Measurements from ENCODE around the gene LCP1. TPM values are rescaled to one million over a fixed set of nuclear protein-coding genes. Genes with fewer than 3 reads are reported as not detected.

Gene LCP1
- total RNA-seq, 2 donors from 2014 or later: 761 to 1,053 TPM

DNA sequence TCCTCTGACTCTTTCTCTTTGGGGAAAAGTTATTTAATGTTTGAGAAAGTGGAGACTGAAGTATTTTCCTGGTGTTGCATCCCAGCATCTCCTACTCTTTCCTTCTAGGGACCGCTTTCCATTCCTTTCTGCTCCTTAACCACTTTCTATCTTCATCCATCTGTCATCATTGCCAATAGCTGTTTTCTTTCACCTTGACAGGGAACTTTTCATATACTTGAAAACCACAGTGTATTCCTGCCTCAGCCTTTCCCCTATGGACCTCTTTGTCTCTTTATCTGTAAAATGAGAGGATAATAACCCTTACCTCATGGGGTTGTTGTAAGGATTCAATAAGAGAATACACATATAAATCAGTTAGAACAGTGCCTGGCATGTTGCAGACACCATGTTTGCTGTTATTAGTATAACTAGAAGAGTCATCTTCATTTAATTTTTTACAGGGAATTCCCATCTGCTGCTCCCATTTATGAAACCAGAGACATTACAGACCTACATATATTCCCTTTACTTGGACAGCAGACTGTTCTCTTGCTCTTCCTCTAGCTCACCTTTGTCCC is 31.8 kb downstream of the LCP1 start:
- Mint-ChIP-seq H3K36me3 (peaks cover 31 to 74% of the 10 kb centered on the region in 2 donors), H3K9me3 (no peaks in the 10 kb centered on the region), H3K27ac (peak overlapping the region; percentile 69 to 92)
- peak in 1 of 2 donors; percentile 8 for ATAC-seq
- no peak for DNase-seq (ENCODE audit: low spot score in 2 of 2)

DNA sequence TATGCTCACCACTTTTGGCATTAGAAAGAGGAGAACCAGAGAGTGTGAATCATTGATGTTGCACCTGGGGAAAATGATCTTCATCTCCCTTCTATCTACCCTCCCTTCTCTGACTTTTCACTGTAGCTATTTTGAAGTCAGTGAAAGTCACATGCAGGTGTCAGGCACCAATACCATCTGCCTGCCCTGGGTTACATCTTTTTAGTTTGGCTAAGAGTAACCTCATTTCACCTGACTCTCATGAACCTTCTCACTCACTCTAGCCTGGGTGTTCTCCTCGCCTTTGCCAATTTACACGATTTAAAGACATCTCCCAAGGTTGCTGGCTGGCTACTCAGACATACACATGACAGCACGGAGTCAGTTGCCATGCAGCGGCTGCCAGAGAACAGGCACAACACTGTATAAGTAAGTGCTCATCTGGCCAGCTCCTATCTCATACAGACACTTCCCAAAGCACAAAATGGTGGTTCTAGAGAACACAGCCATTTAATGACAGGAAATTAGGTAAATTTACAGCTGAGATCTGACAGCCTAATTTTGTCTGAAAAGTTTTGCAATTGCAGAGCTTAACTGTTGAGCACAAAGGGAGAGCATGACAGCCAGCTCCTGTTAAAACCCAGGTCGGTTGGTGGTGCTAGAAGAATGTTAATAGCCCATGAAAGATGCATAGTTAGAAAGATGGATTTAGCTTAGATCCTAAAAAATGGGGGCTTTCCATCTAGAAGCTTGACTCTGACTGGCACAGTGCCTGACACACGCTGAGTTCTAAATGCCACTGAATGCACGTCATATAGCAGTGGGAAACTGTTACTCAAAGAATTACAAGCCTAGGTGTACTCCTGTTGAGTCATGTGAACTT is 32.5 kb downstream of the LCP1 start:
- peak overlapping the region; percentile 69 to 92 for H3K27ac Mint-ChIP-seq
- H3K9me3 Mint-ChIP-seq: no peaks in the 10 kb centered on the region
- DNase-seq (ENCODE audit: low spot score in 2 of 2): no peak
- ATAC-seq: peak; percentile 84 to 94
- peaks cover 35 to 74% of the 10 kb centered on the region in 2 donors for H3K36me3 Mint-ChIP-seq

- H3K27ac Mint-ChIP-seq: peak overlapping the region in 1 of 2 donors; percentile 32
Observed at GRCh38 chr13:46146898-46147297, 35.1 kb downstream of the LCP1 start.

DNA sequence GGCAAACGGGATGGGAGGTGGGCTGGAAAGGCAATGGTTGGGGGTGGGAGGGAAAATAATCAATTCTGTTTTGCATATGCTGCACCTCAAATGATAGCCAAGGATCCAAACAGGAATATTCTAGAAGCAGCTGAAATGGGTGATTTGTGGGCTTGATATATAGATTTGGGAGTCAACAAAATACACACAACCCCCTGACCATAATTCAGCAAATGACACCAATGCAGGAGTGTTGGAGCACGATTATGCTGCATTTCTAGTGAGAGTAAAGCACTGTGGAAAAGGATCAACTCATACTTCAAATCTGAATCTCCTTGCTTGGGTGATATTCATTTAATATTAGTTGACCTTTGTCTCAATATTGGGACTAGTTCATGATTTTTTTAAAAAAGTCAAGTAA is 36.0 kb downstream of the LCP1 start:
- Mint-ChIP-seq H3K9me3 (no peaks in the 10 kb centered on the region), H3K36me3 (peaks cover 25 to 68% of the 10 kb centered on the region in 2 donors), H3K27ac (peak overlapping the region in 1 of 2 donors; percentile 81)
- DNase-seq (ENCODE audit: low spot score in 2 of 2): no peak
- ATAC-seq: no peak

More at GRCh38 chr13:46146898-46147297, 35.1 kb downstream of the LCP1 start:
- H3K36me3 Mint-ChIP-seq: peaks cover 26 to 66% of the 10 kb centered on the region in 2 donors
- no peak for DNase-seq (ENCODE audit: low spot score in 2 of 2)
- ATAC-seq: no peak
- no peaks in the 10 kb centered on the region for H3K9me3 Mint-ChIP-seq

GRCh38 chr13:46145135-46145534 is 36.8 kb downstream of the LCP1 start:
- Mint-ChIP-seq H3K27ac (peak overlapping the region; percentile 50 to 63), H3K36me3 (peaks cover 25 to 68% of the 10 kb centered on the region in 2 donors), H3K9me3 (no peaks in the 10 kb centered on the region)
- DNase-seq (ENCODE audit: low spot score in 2 of 2) (no peak), ATAC-seq (no peak)

DNA sequence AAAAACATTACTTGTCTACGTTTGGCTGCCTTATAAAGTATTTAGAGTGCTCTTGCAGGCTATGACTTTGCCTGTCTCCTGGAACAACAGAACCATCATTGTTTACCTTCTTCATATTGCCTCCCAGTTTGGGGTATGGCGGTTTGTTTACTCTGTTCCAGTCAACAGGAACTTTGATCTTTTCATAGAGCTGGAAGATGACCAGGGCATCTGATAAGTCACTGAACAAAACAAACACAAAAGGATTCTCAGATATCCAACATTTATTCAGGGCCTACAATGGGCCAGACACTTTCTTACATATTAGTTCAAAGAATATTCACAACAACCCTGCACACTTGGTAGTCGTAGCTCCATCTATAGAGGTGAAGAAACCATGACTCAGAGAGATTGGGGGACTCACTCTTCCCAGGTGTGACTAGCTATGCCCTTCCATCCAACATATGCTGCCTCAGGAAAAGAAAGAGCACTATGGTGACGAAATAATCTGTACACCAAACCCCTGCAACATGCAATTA is 38.7 kb downstream of the LCP1 start:
- Mint-ChIP-seq H3K36me3 (peaks cover 19 to 60% of the 10 kb centered on the region in 2 donors), H3K9me3 (no peaks in the 10 kb centered on the region), H3K27ac (peak overlapping the region in 1 of 2 donors; percentile 72)
- DNase-seq (ENCODE audit: low spot score in 2 of 2) (no peak), ATAC-seq (peak in 1 of 2 donors; percentile 34)

DNA sequence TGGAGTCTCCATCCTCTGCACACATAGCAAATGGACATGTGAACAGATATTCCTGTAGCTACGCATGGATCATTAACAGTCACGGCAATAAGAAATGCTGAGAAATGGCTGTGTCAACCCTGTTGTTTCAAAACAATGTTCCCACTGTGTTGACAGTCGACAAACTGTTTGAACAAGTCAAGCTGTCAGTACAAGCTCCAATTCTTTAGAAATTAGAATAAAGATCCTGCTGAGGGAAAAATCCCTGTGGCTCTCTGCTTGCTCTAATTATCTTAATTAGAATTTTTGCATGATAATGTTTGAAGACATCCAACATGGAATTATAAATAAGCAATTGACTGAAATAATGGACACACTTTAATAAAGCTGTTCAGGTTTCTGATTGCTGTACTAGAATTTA is 39.2 kb downstream of the LCP1 start:
- peak overlapping the region in 1 of 2 donors; percentile 72 for H3K27ac Mint-ChIP-seq
- no peak for ATAC-seq

GRCh38 chr13:46140044-46140443 is 41.9 kb downstream of the LCP1 start:
- Mint-ChIP-seq H3K27ac (peak overlapping the region; percentile 72 to 85), H3K36me3 (peaks cover 14 to 62% of the 10 kb centered on the region in 2 donors), H3K9me3 (no peaks in the 10 kb centered on the region)
- ATAC-seq: peak in 1 of 2 donors; percentile 52
- DNase-seq (ENCODE audit: low spot score in 2 of 2): no peak

More for the DNA sequence above, 39.2 kb downstream of the LCP1 start:
- Mint-ChIP-seq H3K36me3 (peaks cover 19 to 57% of the 10 kb centered on the region in 2 donors), H3K9me3 (no peaks in the 10 kb centered on the region)
- DNase-seq (ENCODE audit: low spot score in 2 of 2): no peak

GRCh38 chr13:46137627-46138317 is 44.2 kb downstream of the LCP1 start:
- Mint-ChIP-seq H3K9me3 (no peaks in the 10 kb centered on the region), H3K36me3 (peaks cover 2 to 59% of the 10 kb centered on the region in 2 donors), H3K27ac (peak overlapping the region; percentile 39 to 92)
- DNase-seq (ENCODE audit: low spot score in 2 of 2) (no peak), ATAC-seq (no peak)

- no peaks in the 10 kb centered on the region for H3K9me3 Mint-ChIP-seq
- H3K36me3 Mint-ChIP-seq: peaks cover 6 to 54% of the 10 kb centered on the region in 2 donors
- no peak for DNase-seq (ENCODE audit: low spot score in 2 of 2)
- no peak for ATAC-seq
- peak overlapping the region; percentile 47 to 55 for H3K27ac Mint-ChIP-seq
Observed at GRCh38 chr13:46136688-46137087, 45.3 kb downstream of the LCP1 start.

DNA sequence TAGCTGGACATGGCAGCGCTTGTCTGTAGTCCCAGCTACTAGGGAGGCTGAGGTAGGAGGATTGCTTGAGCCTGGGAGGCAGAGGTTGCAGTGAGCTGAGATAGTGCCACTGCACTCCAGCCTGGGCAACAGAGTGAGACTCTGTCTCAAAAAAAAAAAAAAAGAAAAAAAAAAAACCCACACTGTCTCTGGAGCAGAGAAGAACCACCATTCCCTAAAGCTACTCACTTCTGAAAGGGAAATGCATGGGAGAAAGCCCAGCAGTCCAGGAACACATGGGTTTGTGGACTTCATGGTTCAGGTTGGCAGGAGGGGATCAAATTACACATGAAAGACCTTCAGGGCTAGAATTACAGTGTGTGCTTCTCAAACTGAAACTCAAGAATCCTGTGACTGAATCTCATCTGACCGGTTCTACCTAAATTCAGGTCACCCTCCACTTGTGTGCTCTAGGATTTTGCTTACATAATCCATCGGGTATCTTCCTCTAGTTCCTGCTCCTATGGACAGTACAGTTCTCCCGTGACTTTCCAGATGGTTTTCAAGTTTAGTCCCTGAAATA is 46.9 kb downstream of the LCP1 start:
- peaks cover 11 to 47% of the 10 kb centered on the region in 2 donors for H3K36me3 Mint-ChIP-seq
- DNase-seq (ENCODE audit: low spot score in 2 of 2) (no peak), ATAC-seq (peak; percentile 16 to 31)
- no peaks in the 10 kb centered on the region for H3K9me3 Mint-ChIP-seq
- H3K27ac Mint-ChIP-seq: peak overlapping the region; percentile 55 to 93

DNA sequence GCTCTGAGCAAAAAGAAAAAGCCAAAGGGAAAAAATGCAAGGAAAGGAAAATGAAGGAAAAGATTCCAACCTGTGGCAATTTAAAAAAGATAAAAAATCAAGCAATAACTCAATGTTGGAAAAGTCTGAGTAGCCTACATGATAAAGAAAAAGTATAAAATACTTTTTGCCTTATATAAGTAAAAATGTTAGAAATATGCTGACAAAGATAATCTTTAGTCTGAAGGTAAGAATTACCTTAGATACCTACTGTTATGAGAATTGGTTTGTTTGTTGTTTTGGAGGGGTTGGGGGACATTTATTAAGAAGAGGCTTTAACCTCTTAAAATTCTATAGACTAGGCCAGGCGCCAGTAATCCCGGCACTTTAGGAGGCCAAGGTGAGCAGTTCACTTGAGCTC is 47.5 kb downstream of the LCP1 start:
- ATAC-seq (no peak), DNase-seq (ENCODE audit: low spot score in 2 of 2) (no peak)
- Mint-ChIP-seq H3K27ac (peak overlapping the region in 1 of 2 donors; percentile 55), H3K9me3 (no peaks in the 10 kb centered on the region), H3K36me3 (peaks cover 16 to 48% of the 10 kb centered on the region in 2 donors)

- Mint-ChIP-seq H3K9me3 (no peaks in the 10 kb centered on the region), H3K27ac (peak overlapping the region; percentile 32 to 69), H3K36me3 (peaks cover 16 to 54% of the 10 kb centered on the region in 2 donors)
- ATAC-seq: no peak
- no peak for DNase-seq (ENCODE audit: low spot score in 2 of 2)
Observed at GRCh38 chr13:46132109-46132508, 49.9 kb downstream of the LCP1 start.

GRCh38 chr13:46131705-46132104 is 50.3 kb downstream of the LCP1 start:
- H3K27ac Mint-ChIP-seq: peak overlapping the region in 1 of 2 donors; percentile 69
- DNase-seq (ENCODE audit: low spot score in 2 of 2) (no peak), ATAC-seq (no peak)
- no peaks in the 10 kb centered on the region for H3K9me3 Mint-ChIP-seq
- peaks cover 19 to 58% of the 10 kb centered on the region in 2 donors for H3K36me3 Mint-ChIP-seq

DNA sequence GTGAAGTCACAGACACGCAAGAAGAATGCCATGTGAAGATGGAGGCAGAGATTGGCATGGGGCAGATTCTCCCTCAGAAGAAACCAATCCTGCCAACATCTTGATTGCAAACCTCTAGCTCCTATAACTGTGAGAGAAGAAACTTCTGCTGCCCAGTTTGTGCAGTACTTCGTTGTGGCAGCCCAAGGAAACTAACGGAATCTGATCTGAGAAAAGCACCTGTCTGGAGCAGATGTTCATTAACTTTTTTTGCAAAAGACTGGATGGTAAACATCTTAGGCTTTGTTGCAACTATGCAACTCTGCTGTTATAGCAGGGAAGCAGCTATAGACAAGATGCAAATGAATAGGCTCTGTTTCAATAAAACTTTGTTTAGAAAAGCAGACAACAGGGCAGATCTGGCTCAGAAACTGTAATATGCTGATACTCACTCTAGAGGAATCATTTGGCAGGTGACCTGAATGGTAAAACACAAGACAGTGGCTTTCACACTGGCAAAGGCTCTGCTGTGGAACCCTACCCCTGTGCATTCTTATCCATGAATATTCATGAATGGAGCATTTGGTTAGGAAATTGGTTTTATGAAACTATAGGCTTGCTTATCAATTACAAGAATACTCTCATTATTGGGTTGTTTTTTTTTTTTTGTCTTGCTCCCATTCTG is 51.9 kb downstream of the LCP1 start:
- peak overlapping the region; percentile 45 to 84 for H3K27ac Mint-ChIP-seq
- ATAC-seq (no peak), DNase-seq (ENCODE audit: low spot score in 2 of 2) (no peak)
- peaks cover 21 to 46% of the 10 kb centered on the region in 2 donors for H3K36me3 Mint-ChIP-seq
- no peaks in the 10 kb centered on the region for H3K9me3 Mint-ChIP-seq

DNA sequence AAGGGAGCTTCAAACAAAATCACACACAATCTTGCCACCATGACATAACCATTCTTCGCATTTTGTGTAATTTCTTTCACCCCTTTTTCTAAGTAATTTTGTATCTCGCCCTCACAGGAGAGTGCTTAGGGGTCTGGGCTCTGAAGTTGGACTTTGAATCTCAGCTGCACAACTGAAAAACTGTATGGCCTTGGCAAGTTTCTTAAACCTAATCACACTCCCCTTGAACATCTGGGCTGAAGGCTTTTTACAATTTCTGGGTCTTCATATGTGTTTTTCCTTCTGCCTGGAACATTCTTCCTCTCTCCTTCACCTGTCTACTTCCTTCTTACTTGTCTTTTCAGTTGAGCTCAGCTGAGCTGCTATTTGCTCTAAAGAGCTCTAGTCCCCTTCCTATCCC is 52.9 kb downstream of the LCP1 start:
- Mint-ChIP-seq H3K27ac (peak overlapping the region; percentile 55 to 80), H3K36me3 (peaks cover 21 to 46% of the 10 kb centered on the region in 2 donors), H3K9me3 (no peaks in the 10 kb centered on the region)
- ATAC-seq (no peak), DNase-seq (ENCODE audit: low spot score in 2 of 2) (no peak)
